K562 (cell line): ENCODE results near the gene TNNT1. TPM values are rescaled to one million over a fixed set of nuclear protein-coding genes. Genes with fewer than 3 reads are reported as not detected.

Source experiments
- ATAC-seq: fragments of 200-7000 bp; cut with Tn5 transposase; 3 replicates; pipeline ENCODE4 v1.9.1; 2020; ENCODE audit warnings: moderate library complexity
- BruUV-seq: library from RNA; stranded (reverse); fragments of 400-500 nt; replicated peaks from 2 replicates; lab custom pipeline; 2021; lab: Mats Ljungman, UMichigan
- CTCF ChIA-PET: fragments of 300-600 bp; formaldehyde crosslinking; extraction: SDS; loops from one replicate; lab custom pipeline; 2021; ENCODE audit warnings: low intra/inter-chr PET ratio; lab: Yijun Ruan, JAX
- POLR2A ChIA-PET: fragments of 300-600, 350-650 bp; sonication (Branson Sonifier 250); formaldehyde crosslinking; extraction: SDS; loops from one replicate; lab custom pipeline; 2021; ENCODE audit warnings: antibody characterized with exemption, inconsistent platforms; lab: Yijun Ruan, JAX
- DNase-seq, 4 experiments: peaks; one replicate each; pipeline versions ENCODE4 v3.0.0 to v3.0.0-alpha.2; 2011 to 2018; ENCODE audit warnings: low spot score in 3 of 4, mixed read lengths in 3 of 4; ENCODE audit errors: extremely low read depth in 1 of 4
- FAIRE-seq: peaks from 2 replicates; lab custom pipeline; 2011; peaks lifted over from hg19 to GRCh38; lab: Jason Lieb, UNC
- H2AFZ ChIP-seq: 2 replicates; pipeline ENCODE4 v1.6.0; 2011; ENCODE audit warnings: low read depth, low read length, control low read depth, inconsistent platforms
- H3K27ac ChIP-seq: fragments of 200-600 bp; 3 replicates; pipeline ENCODE4 v1.8.0; 2011; ENCODE audit warnings: low read depth, mild to moderate bottlenecking, control low read depth, inconsistent platforms, low read length, moderate library complexity, mixed read lengths; ENCODE audit errors: extremely low read depth
- H3K27me3 ChIP-seq, 2 experiments: fragments of 300-600 bp in 1 of 2; 2 replicates in 1 of 2; 3 replicates in 1 of 2; pipeline versions ENCODE4 v1.6.0 to v1.8.0; 2011; ENCODE audit warnings: inconsistent platforms in 2 of 2, low read length in 2 of 2, mild to moderate bottlenecking in 1 of 2, mixed read lengths in 1 of 2, moderate library complexity in 1 of 2; ENCODE audit not compliant: control insufficient read depth in 2 of 2, insufficient read depth in 2 of 2
- H3K36me3 ChIP-seq: fragments of 300-600 bp; 3 replicates; pipeline ENCODE4 v1.8.0; 2011; ENCODE audit warnings: mild to moderate bottlenecking, low read length, inconsistent platforms; ENCODE audit not compliant: control insufficient read depth, insufficient read depth
- H3K4me1 ChIP-seq, 2 experiments: fragments of 200-600 bp in 1 of 2; replicated peaks in 1 of 2; 2 replicates in 1 of 2; 3 replicates in 1 of 2; pipeline versions ENCODE4 v1.5.1 to v1.8.0; 2011; ENCODE audit warnings: inconsistent platforms in 2 of 2, low read length in 2 of 2, mild to moderate bottlenecking in 1 of 2, mixed read lengths in 1 of 2, moderate library complexity in 1 of 2; ENCODE audit not compliant: control insufficient read depth in 2 of 2, insufficient read depth in 2 of 2
- H3K4me2 ChIP-seq: 2 replicates; pipeline ENCODE4 v1.6.1; 2011; ENCODE audit warnings: low read length, control low read depth, inconsistent platforms, mixed read lengths; ENCODE audit not compliant: insufficient read depth
- H3K4me3 ChIP-seq: fragments of 200-600 bp; sonication (generic), shearing (Covaris generic); 2 replicates; pipeline ENCODE4 v1.5.1; 2016; ENCODE audit warnings: control low read depth, inconsistent platforms
- H3K79me2 ChIP-seq: fragments of 200-600 bp; 3 replicates; pipeline ENCODE4 v1.8.0; 2011; ENCODE audit warnings: low read length, inconsistent platforms; ENCODE audit not compliant: control insufficient read depth, insufficient read depth
- H3K9ac ChIP-seq, 2 experiments: 2 replicates each; pipeline versions ENCODE4 v1.6.0 to v1.6.1; 2011; ENCODE audit warnings: low read depth in 2 of 2, low read length in 2 of 2, control low read depth in 1 of 2, inconsistent platforms in 1 of 2, mild to moderate bottlenecking in 1 of 2, mixed read lengths in 1 of 2; ENCODE audit not compliant: insufficient read depth in 1 of 2
- H3K9me1 ChIP-seq: one replicate; pipeline ENCODE4 v1.6.0; 2011; ENCODE audit warnings: inconsistent platforms, mild to moderate bottlenecking, low read length, moderate library complexity; ENCODE audit not compliant: control insufficient read depth, insufficient read depth
- H3K9me3 ChIP-seq: replicated peaks from 2 replicates; pipeline ENCODE4 v1.5.1; 2011; ENCODE audit warnings: low read depth, low read length, inconsistent platforms; ENCODE audit not compliant: control insufficient read depth, insufficient read depth
- H4K20me1 ChIP-seq: replicated peaks from 2 replicates; pipeline ENCODE4 v1.6.1; 2011; ENCODE audit warnings: low read length, inconsistent platforms, mixed read lengths; ENCODE audit not compliant: control insufficient read depth, insufficient read depth
- BHLHE40 ChIP-seq: IDR thresholded peaks from 2 replicates; pipeline ENCODE4 v1.6.1; 2011; ENCODE audit warnings: low read length, improper control_type of control experiment
- E2F6 ChIP-seq, 2 experiments: IDR thresholded peaks; 2 replicates each; pipeline ENCODE4 v1.6.1; 2011; ENCODE audit warnings: borderline replicate concordance in 1 of 2, control low read depth in 1 of 2, low read depth in 1 of 2, low read length in 1 of 2, mild to moderate bottlenecking in 1 of 2, mixed read lengths in 1 of 2, moderate library complexity in 1 of 2; ENCODE audit not compliant: insufficient read depth in 1 of 2, insufficient read length in 1 of 2, poor library complexity in 1 of 2, severe bottlenecking in 1 of 2; ENCODE audit errors: extremely low read depth in 1 of 2
- POLR2G ChIP-seq: fragments of 200-400 bp; formaldehyde crosslinking; IDR thresholded peaks from 2 replicates; pipeline ENCODE4 v1.6.1; 2017; ENCODE audit warnings: low read depth, mild to moderate bottlenecking, antibody characterized with exemption, low read length, moderate library complexity
- ZBTB33 ChIP-seq: sonication (generic); formaldehyde crosslinking; IDR thresholded peaks from 2 replicates; pipeline ENCODE4 v1.8.1; 2023; ENCODE audit warnings: mild to moderate bottlenecking, missing genetic modification reagents
- ZNF511 ChIP-seq: sonication (generic); formaldehyde crosslinking; IDR thresholded peaks from 2 replicates; pipeline ENCODE4 v1.8.0; 2022; ENCODE audit warnings: mild to moderate bottlenecking, missing genetic modification reagents
- WGBS: fragments of 100-300 bp; shearing (Covaris generic); methylation state at CpG from one replicate; pipeline ENCODE4 v1.1.6; 2016; ENCODE audit warnings: low coverage, mixed read lengths; ENCODE audit not compliant: insufficient coverage; ENCODE audit errors: missing lambda C conversion rate; 5-methylcytosine and 5-hydroxymethylcytosine counted together
- in situ Hi-C: fragments of 300-500 bp; cut with MboI; formaldehyde crosslinking; loops from 4 replicates; pipeline ENCODE4 v1.15.0; 2018; ENCODE audit warnings: inconsistent platforms, mixed read lengths
- intact Hi-C: fragments of 100-400 bp; cut with micrococcal nuclease; formaldehyde crosslinking; loops from 2 replicates; pipeline ENCODE4 v1.14.2; 2022
- polyA plus RNA-seq, 8 experiments: library from polyadenylated mRNA; depleted of rRNA in 4 of 8; stranded (reverse) in 5 of 8; unstranded in 3 of 8; fragments of >200 nt; fragmentation: Nextera tagmentation in 2 of 8; fragmentation: Illumina TruSeq in 1 of 8; extraction: Ambion mirVana in 2 of 8; extraction: Trizol in 1 of 8; gene quantifications; 2 replicates each; pipeline versions ENCODE4 v1.2.1 to v1.2.3, GENCODE V29; 2011 to 2014; ENCODE audit warnings: inconsistent platforms in 1 of 8, missing spikeins in 1 of 8
- total RNA-seq, 7 experiments: library from RNA; depleted of rRNA in 6 of 7; stranded (reverse); fragments of >200 nt in 6 of 7; fragmentation: Illumina TruSeq in 2 of 7; extraction: Trizol in 2 of 7; gene quantifications; 2 replicates each; pipeline versions ENCODE4 v1.2.1 to v1.2.3, GENCODE V29; 2011 to 2021; ENCODE audit warnings: low replicate concordance in 1 of 7

Gene TNNT1
- total and polyA plus RNA-seq, 9 of the 15 experiments (the other 6 are each of a cell fraction or from before 2014, with no cell fraction given), result 31.8 to 390 (median 227) TPM

GRCh38 chr19:55083004-55083850 is 65.8 kb downstream of the TNNT1 start:
- peaks cover 7% of the 10 kb centered on the region; the same call in 2 of the 3 replicates for H3K79me2 ChIP-seq
- POLR2A ChIA-PET, result interaction anchor here (0.6 to 1.5 kb wide), 2 partner anchors 20 to 35 kb away, joined by 3 to 4 read pairs; partner anchors contain the start of gene RDH13
- in situ Hi-C loops, result no loop called here

More at GRCh38 chr19:55083004-55083850, 65.8 kb downstream of the TNNT1 start:
- Histone ChIP-seq H3K27ac (no peak overlapping the region), H3K4me2 (no peak overlapping the region), H3K27me3 (no peaks in the 10 kb centered on the region), H3K4me1 (peaks cover 0 to 66% of the 10 kb centered on the region in 2 experiments; a peak in 3 of 5 replicates), H3K9me1 (no peaks in the 10 kb centered on the region), H3K9ac (peak overlapping the region in 1 of 2 experiments; percentile 11; a peak in 2 of 4 replicates), H2AFZ (no peak overlapping the region), H4K20me1 (peaks cover 2% of the 10 kb centered on the region; the same call in 1 of the 2 replicates), H3K4me3 (no peak overlapping the region), H3K36me3 (peaks cover 23% of the 10 kb centered on the region; the same call in 1 of the 3 replicates), H3K9me3 (no peaks in the 10 kb centered on the region)
- intact Hi-C loops, result loop anchor here (10.0 kb wide), 1 partner anchor 332 kb away; no protein-coding TSS in a partner anchor
- WGBS, result 46% methylated on average over 38 of the region's 42 CpGs
- CTCF ChIA-PET, result no interaction called here
- no peak for FAIRE-seq
- no peak for ATAC-seq
- TF ChIP-seq BHLHE40, result 0 out of 2 replicates have a peak, but pooled peaks have one; percentile 31
- TF ChIP-seq E2F6 (IDR thresholded peaks at IDR 0.05; ENCODE audit: borderline replicate concordance in 1 of 2, extremely low read depth in 1 of 2, insufficient read depth in 1 of 2, insufficient read length in 1 of 2, low read depth in 1 of 2, low read length in 1 of 2, poor library complexity in 1 of 2, severe bottlenecking in 1 of 2), result peak in 1 of 2 experiments; percentile 18
- TF ChIP-seq ZNF511 (CRISPR knock-in tag), result no peak
- peak; percentile 49; the same call in 1 of the 2 replicates for TF ChIP-seq ZBTB33
- peak; percentile 63 for TF ChIP-seq POLR2G
- peak in 2 of 4 experiments; percentile 26 to 45 for DNase-seq
- BruUV-seq, result no TSS peak
